Type B pancreatic cell (in vitro differentiated cells): ENCODE data around the gene KCNJ14. TPM values are rescaled to one million over a fixed set of nuclear protein-coding genes. Genes with fewer than 3 reads are reported as not detected.

ENCODE experiments used
- DNase-seq: peaks from one replicate; pipeline ENCODE4 v3.0.0; 2021; ENCODE audit warnings: mixed read lengths; ENCODE audit not compliant: unreplicated experiment; ENCODE audit errors: extremely low spot score
- H3K27ac Mint-ChIP-seq: 2 replicates; pipeline ENCODE4 v1.8.0; 2021; ENCODE audit warnings: mild to moderate bottlenecking, mixed read lengths
- H3K27me3 Mint-ChIP-seq: 2 replicates; pipeline ENCODE4 v1.8.0; 2021; ENCODE audit warnings: mixed read lengths
- H3K36me3 Mint-ChIP-seq: 2 replicates; pipeline ENCODE4 v1.8.0; 2021; ENCODE audit warnings: mixed read lengths
- H3K4me1 Mint-ChIP-seq: one replicate; pipeline ENCODE4 v1.8.0; 2021; ENCODE audit warnings: mixed read lengths; ENCODE audit not compliant: unreplicated experiment
- H3K4me3 Mint-ChIP-seq: 2 replicates; pipeline ENCODE4 v1.8.0; 2021; ENCODE audit warnings: mild to moderate bottlenecking, mixed read lengths
- H3K9me3 Mint-ChIP-seq: 2 replicates; pipeline ENCODE4 v1.8.0; 2021; ENCODE audit warnings: mixed read lengths
- total RNA-seq: library from RNA; stranded (reverse); gene quantifications from 2 replicates; pipeline ENCODE4 v1.2.1, GENCODE V29; 2021; ENCODE audit warnings: low replicate concordance
- TF ChIP-seq, protein P1 (sequence below): fragments of 200-600 bp; sonication (generic); conservative IDR thresholded peaks from 2 replicates; pipeline ENCODE4 v1.5.0; 2021; ENCODE audit warnings: antibody characterized with exemption, mild to moderate bottlenecking

KCNJ14 gene
- total RNA-seq, 1 donor from 2014 or later = 1.8 TPM

DNA sequence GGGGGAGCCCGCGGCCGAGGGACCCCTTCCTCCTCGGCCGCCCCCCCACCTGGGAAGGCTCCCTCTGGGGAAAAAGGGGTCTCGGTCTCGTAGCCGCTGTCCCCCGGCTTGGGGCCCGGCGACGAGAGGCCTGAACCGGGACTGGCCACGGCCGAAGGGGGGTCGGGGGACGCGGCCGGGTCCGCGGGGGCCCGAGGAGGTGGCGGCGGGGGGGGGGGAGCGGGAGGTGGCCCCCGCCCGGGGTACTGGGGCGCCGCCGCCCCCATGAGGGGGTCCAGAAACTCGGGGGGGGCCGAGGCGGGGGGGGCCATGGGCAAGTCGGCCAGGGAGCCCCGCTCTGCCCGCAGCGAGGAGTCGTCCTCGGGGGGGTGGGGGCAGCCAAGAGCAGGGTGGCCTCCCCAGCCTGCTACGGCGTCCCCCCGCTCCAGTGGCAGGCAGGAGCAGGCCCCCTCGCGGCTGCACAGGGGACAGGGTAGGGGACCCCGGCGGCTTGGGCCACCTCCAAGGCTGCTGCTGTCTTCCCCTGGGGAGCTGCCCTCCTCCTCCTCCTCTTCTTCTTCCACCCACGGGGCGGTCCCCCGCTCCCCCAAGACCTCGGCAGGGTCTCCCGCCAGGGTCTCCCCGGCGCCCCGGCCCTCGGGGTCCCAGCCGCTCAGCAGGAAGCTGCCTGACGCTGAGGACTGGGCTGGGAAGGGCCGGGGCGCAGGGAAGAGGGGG, 43.4 kb downstream of the KCNJ14 start:
- DNase-seq = no peak
- Mint-ChIP-seq H3K27ac (no peak overlapping the region), H3K36me3 (no peaks in the 10 kb centered on the region), H3K4me1 (peaks cover 18% of the 10 kb centered on the region), H3K4me3 (no peak overlapping the region), H3K27me3 (peaks cover 5% of the 10 kb centered on the region), H3K9me3 (no peaks in the 10 kb centered on the region)
- TF ChIP-seq, protein P1, sequence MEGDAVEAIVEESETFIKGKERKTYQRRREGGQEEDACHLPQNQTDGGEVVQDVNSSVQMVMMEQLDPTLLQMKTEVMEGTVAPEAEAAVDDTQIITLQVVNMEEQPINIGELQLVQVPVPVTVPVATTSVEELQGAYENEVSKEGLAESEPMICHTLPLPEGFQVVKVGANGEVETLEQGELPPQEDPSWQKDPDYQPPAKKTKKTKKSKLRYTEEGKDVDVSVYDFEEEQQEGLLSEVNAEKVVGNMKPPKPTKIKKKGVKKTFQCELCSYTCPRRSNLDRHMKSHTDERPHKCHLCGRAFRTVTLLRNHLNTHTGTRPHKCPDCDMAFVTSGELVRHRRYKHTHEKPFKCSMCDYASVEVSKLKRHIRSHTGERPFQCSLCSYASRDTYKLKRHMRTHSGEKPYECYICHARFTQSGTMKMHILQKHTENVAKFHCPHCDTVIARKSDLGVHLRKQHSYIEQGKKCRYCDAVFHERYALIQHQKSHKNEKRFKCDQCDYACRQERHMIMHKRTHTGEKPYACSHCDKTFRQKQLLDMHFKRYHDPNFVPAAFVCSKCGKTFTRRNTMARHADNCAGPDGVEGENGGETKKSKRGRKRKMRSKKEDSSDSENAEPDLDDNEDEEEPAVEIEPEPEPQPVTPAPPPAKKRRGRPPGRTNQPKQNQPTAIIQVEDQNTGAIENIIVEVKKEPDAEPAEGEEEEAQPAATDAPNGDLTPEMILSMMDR = no peak

DNA sequence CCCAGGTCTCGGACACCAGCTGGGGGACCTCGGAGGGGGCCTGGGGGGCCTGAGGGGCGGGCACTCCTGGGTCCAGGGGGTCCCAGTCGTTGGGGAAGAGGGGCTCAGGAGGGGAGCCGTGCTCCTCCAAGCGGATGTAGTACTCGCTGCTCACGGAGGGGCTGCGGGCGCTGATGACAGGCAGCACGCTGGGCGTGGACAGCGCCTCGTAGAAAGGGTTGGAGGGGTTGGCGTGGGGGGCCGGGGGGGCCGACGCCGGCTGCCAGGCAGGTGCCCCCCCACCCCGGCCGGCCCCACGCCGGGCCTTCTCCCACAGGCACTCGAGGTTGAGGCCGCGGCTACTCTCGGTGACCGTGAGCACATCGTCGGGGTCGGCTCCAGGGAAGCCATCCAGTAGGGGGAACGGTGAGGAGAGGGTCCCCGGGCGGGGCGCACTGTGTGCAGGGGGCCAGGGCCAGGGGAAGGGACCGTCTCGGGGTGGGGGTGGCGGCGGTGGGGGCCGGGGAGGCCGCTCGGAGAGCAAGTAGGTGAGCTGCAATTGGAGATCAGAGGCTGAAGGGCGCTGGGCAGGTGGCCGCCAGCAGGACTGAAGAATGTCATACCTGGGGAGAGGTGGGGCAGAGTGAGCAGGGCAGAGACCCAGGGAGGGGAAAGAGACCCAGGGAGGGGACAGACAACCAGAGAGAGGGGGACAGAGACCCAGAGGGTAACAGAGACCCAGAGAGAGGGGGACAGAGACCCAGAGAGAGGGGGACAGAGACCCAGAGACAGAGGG, 44.1 kb downstream of the KCNJ14 start:
- no peaks in the 10 kb centered on the region for H3K36me3 Mint-ChIP-seq
- no peak overlapping the region for H3K27ac Mint-ChIP-seq
- H3K4me1 Mint-ChIP-seq = peaks cover 15% of the 10 kb centered on the region
- no peak for DNase-seq
- peak overlapping the region; percentile 34 for H3K4me3 Mint-ChIP-seq
- no peaks in the 10 kb centered on the region for H3K9me3 Mint-ChIP-seq
- peaks cover 3% of the 10 kb centered on the region for H3K27me3 Mint-ChIP-seq
- TF ChIP-seq, protein P1 = no peak

DNA sequence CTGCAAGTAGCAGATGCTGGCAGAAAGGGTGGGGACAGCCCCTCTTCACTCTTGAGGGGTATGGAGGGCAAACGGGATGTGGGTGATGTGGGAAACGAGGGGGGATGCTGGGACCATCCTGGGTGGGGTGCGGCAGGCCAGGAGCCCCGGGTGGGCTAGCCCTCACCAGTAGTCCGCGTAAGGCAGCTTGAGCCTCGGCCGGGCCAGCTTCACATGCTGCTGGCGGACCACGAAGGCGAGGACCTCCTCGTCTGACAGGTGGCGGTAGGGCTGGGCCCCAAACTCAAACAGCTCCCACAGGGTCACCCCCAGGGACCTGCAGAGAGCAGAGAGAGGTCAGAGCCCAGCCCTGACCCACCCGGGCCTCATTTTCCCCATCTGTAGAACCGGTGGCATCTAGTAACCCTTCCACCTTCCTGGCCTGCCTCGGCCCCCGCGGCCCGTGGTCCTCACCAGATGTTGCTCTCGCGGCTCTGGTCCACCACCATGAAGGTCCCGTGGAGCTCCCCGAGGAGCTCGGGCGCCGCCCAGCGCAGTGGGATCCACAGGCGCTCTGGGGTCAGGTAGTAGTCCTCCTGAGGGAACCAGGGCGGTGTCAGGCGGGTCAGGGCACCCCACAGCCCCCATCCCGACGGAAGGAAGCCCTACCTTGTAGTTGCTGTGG, 45.6 kb downstream of the KCNJ14 start:
- H3K27me3 Mint-ChIP-seq = no peaks in the 10 kb centered on the region
- peaks cover 4% of the 10 kb centered on the region for H3K4me1 Mint-ChIP-seq
- TF ChIP-seq, protein P1 = no peak
- DNase-seq = no peak
- peak overlapping the region; percentile 95 for H3K4me3 Mint-ChIP-seq
- H3K36me3 Mint-ChIP-seq = no peaks in the 10 kb centered on the region
- H3K9me3 Mint-ChIP-seq = no peaks in the 10 kb centered on the region
- H3K27ac Mint-ChIP-seq = peak overlapping the region; percentile 95

DNA sequence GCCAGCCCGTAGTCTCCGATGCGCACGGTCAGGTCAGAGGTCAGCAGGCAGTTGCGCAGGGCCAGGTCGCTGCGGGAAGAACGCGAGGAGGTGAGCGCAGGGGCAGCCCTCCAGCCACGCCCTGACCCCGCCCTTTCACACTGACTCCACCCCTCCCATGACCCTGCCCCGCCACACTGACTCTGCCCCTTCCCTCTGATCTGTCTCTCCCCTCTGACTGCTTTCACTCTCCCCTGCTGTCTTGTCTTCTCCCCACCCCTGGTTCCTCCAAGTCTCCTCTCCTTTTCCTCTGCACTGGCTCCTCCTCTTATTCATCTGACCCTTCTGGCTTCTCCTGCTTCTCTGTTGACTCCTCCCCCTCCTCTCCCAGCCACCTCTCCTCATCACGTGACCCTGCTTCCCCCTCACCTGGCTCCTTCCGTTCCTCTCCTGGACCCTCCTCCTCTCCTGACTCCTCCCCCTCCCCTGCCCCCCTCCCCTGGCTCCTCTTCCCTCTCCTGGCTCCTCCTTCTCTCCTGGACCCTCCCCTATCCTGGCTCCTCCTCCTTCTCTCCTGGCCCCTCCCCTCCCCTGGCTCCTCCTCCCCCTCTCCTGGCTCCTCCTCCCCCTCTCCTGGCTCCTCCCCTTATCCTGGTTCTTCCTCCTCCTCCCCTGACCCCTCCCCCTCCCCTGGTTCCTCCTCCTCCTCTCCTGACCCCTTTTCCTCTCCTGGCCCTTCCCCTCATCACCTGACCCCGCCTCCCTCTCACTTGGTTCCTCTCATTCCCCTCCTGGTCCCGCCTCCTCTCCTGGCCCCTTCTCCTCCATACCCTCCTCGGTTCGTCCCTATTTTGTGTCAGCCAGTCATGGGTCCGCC, 46.3 kb downstream of the KCNJ14 start:
- TF ChIP-seq, protein P1 = no peak
- H3K4me1 Mint-ChIP-seq = peaks cover 4% of the 10 kb centered on the region
- no peak for DNase-seq
- H3K27ac Mint-ChIP-seq = peak overlapping the region; percentile 95
- no peaks in the 10 kb centered on the region for H3K27me3 Mint-ChIP-seq
- H3K36me3 Mint-ChIP-seq = no peaks in the 10 kb centered on the region
- H3K9me3 Mint-ChIP-seq = no peaks in the 10 kb centered on the region
- H3K4me3 Mint-ChIP-seq = peak overlapping the region; percentile 95

DNA sequence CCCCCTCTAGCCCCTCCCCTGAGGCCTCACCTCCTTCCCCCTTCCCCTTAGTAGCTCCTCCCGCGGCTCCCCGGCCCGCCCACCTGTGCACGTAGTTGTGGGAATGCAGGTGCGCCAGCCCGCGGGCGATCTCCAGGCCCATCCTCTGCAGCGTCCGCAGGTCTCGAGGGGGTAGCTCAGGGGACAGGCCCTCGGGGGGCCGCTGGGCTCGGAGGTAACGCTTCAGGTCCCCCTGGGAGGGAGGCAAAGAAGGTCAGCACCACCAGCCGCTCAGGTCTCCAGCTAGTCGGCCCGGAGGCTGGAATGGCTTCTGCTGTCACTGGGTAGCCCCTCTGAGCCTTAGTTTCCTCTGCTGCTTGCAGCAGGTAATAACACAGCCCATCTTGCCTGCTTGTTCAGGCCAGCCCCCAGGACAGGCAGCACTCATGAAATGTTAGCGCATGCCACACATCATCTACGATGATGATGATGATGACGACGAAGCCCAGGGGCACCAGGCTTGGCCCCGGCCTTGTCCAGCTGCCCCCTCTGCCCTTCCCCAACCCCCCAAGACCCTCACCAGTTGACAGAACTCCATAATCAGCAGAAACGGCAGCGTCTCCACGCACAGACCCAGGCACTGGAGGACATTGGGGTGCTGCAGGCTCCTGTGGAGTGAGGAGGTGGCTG, 47.1 kb downstream of the KCNJ14 start:
- H3K4me1 Mint-ChIP-seq = peaks cover 4% of the 10 kb centered on the region
- H3K27ac Mint-ChIP-seq = peak overlapping the region; percentile 95
- no peaks in the 10 kb centered on the region for H3K27me3 Mint-ChIP-seq
- H3K9me3 Mint-ChIP-seq = no peaks in the 10 kb centered on the region
- TF ChIP-seq, protein P1 = no peak
- peak overlapping the region; percentile 95 for H3K4me3 Mint-ChIP-seq
- DNase-seq = peak; percentile 87
- no peaks in the 10 kb centered on the region for H3K36me3 Mint-ChIP-seq
